ENCODE data around the gene ZNF665. TPM values are rescaled to one million over a fixed set of nuclear protein-coding genes. Genes with fewer than 3 reads are reported as not detected.
"Not testable (repeated sequence)": the region's sequence is repeated elsewhere in the genome, so short reads cannot be mapped to it uniquely, and the experiment has no call there.

The ZNF665 gene
- total RNA-seq (2021) (1.2 and 1.5 TPM in 2 replicates), Bru-seq, nascent RNA (percentile 38 among the genes with signal in this experiment), BruChase-seq, experiment 1, labeled RNA remaining after a 2-hour chase (percentile 29 among the genes with signal in this experiment), BruChase-seq, experiment 2, labeled RNA remaining after a 6-hour chase (percentile 34 among the genes with signal in this experiment)
- long read RNA-seq, partial matches to known transcripts = 0 of 2 reads
- long read RNA-seq, other reads (novel, unspliced or antisense) = 2 of 2 reads

GRCh38 chr19:53192771-53193534, at the start of gene ZNF665:
ZNF665 (minus strand) TSS chr19:53193358; CDS start chr19:53182898, 10,460 bp downstream.
- ChIA-PET CTCF (no interaction called here), POLR2A (ENCODE audit: low non-redundant PET) (no interaction called here)
- DNase-seq (ENCODE audit: low spot score) = peak; percentile 80
- Histone ChIP-seq H3K9me3 (ENCODE audit: low read depth, low read length, poor library complexity, severe bottlenecking) (peaks cover 4% of the 10 kb centered on the region), H3K27ac (ENCODE audit: low read depth, low read length, poor library complexity, severe bottlenecking) (no peak within 1 kb of the TSS), H3K27me3 (replicated peaks; ENCODE audit: insufficient read depth, low read depth, low read length, poor library complexity) (no peaks in the 10 kb centered on the region), H3K4me3 (ENCODE audit: low read depth, low read length, poor library complexity, severe bottlenecking) (peak within 1 kb of the TSS; percentile 54), H3K36me3 (ENCODE audit: insufficient read depth, low read length, poor library complexity, severe bottlenecking) (no peaks in the 10 kb centered on the region), H3K4me1 (ENCODE audit: insufficient read depth, low read length, poor library complexity, severe bottlenecking) (no peaks in the 10 kb centered on the region)
- TF ChIP-seq EZH2 (IDR thresholded peaks at IDR 0.05; ENCODE audit: borderline replicate concordance, low read depth, low read length, poor library complexity, severe bottlenecking) = no peak
- TF ChIP-seq CTCF (conservative IDR thresholded peaks at IDR 0.05; ENCODE audit: low read depth, low read length) = no peak
- BruUV-seq (replicated peaks) = no TSS peak
- intact Hi-C loops (cut with micrococcal nuclease; ENCODE audit: unreplicated experiment) = no loop called here

- Histone ChIP-seq H3K27me3 (replicated peaks; ENCODE audit: insufficient read depth, low read depth, low read length, poor library complexity) (no peaks in the 10 kb centered on the region), H3K36me3 (ENCODE audit: insufficient read depth, low read length, poor library complexity, severe bottlenecking) (no peaks in the 10 kb centered on the region), H3K4me1 (ENCODE audit: insufficient read depth, low read length, poor library complexity, severe bottlenecking) (no peaks in the 10 kb centered on the region), H3K4me3 (ENCODE audit: low read depth, low read length, poor library complexity, severe bottlenecking) (no peak overlapping the region), H3K9me3 (ENCODE audit: low read depth, low read length, poor library complexity, severe bottlenecking) (peaks cover 64% of the 10 kb centered on the region), H3K27ac (ENCODE audit: low read depth, low read length, poor library complexity, severe bottlenecking) (no peak overlapping the region)
- CTCF ChIA-PET = no interaction called here
- DNase-seq (ENCODE audit: low spot score) = no peak
- TF ChIP-seq EZH2 (IDR thresholded peaks at IDR 0.05; ENCODE audit: borderline replicate concordance, low read depth, low read length, poor library complexity, severe bottlenecking) = no peak
- no peak for TF ChIP-seq CTCF (conservative IDR thresholded peaks at IDR 0.05; ENCODE audit: low read depth, low read length)
- POLR2A ChIA-PET (ENCODE audit: low non-redundant PET) = no interaction called here
- intact Hi-C loops (cut with micrococcal nuclease; ENCODE audit: unreplicated experiment) = no loop called here
- no TSS peak for BruUV-seq (replicated peaks)
Measured at GRCh38 chr19:53237114-53237777, 44.1 kb upstream of the ZNF665 start.

GRCh38 chr19:53224606-53225005, 31.4 kb upstream of the ZNF665 start:
- peaks cover 22% of the 10 kb centered on the region for H3K9me3 ChIP-seq (ENCODE audit: low read depth, low read length, poor library complexity, severe bottlenecking)
- H3K36me3 ChIP-seq (ENCODE audit: insufficient read depth, low read length, poor library complexity, severe bottlenecking) = no peaks in the 10 kb centered on the region
- no peak overlapping the region for H3K4me3 ChIP-seq (ENCODE audit: low read depth, low read length, poor library complexity, severe bottlenecking)
- intact Hi-C loops (cut with micrococcal nuclease; ENCODE audit: unreplicated experiment) = no loop called here
- no TSS peak for BruUV-seq (replicated peaks)
- H3K27me3 ChIP-seq (replicated peaks; ENCODE audit: insufficient read depth, low read depth, low read length, poor library complexity) = no peaks in the 10 kb centered on the region
- H3K27ac ChIP-seq (ENCODE audit: low read depth, low read length, poor library complexity, severe bottlenecking) = no peak overlapping the region
- DNase-seq (ENCODE audit: low spot score) = no peak
- POLR2A ChIA-PET (ENCODE audit: low non-redundant PET) = no interaction called here
- TF ChIP-seq CTCF (conservative IDR thresholded peaks at IDR 0.05; ENCODE audit: low read depth, low read length) = no peak
- no peak for TF ChIP-seq EZH2 (IDR thresholded peaks at IDR 0.05; ENCODE audit: borderline replicate concordance, low read depth, low read length, poor library complexity, severe bottlenecking)
- CTCF ChIA-PET = no interaction called here
- H3K4me1 ChIP-seq (ENCODE audit: insufficient read depth, low read length, poor library complexity, severe bottlenecking) = no peaks in the 10 kb centered on the region

GRCh38 chr19:53222716-53223115, 29.6 kb upstream of the ZNF665 start:
- H3K36me3 ChIP-seq (ENCODE audit: insufficient read depth, low read length, poor library complexity, severe bottlenecking); H3K27me3 ChIP-seq (replicated peaks; ENCODE audit: insufficient read depth, low read depth, low read length, poor library complexity); intact Hi-C loops (cut with micrococcal nuclease; ENCODE audit: unreplicated experiment); POLR2A ChIA-PET (ENCODE audit: low non-redundant PET); CTCF ChIA-PET; H3K27ac ChIP-seq (ENCODE audit: low read depth, low read length, poor library complexity, severe bottlenecking); DNase-seq (ENCODE audit: low spot score); H3K4me1 ChIP-seq (ENCODE audit: insufficient read depth, low read length, poor library complexity, severe bottlenecking); H3K4me3 ChIP-seq (ENCODE audit: low read depth, low read length, poor library complexity, severe bottlenecking); BruUV-seq (replicated peaks): not testable (repeated sequence)
- peaks cover 19% of the 10 kb centered on the region for H3K9me3 ChIP-seq (ENCODE audit: low read depth, low read length, poor library complexity, severe bottlenecking)

Data from A673 (cell line).